Calu3 (cell line): Measurements from ENCODE around the gene REPS2. TPM values are rescaled to one million over a fixed set of nuclear protein-coding genes. Genes with fewer than 3 reads are reported as not detected.

Source experiments
- BruUV-seq: library from RNA; stranded (reverse); fragments of 400-500 nt; replicated peaks from 2 replicates; lab custom pipeline; 2021; lab: Mats Ljungman, UMichigan
- CTCF ChIA-PET: fragments of 300-600 bp; sonication (Branson Sonifier 250); formaldehyde crosslinking; loops from one replicate; lab custom pipeline; 2022; ENCODE audit warnings: antibody characterized with exemption; lab: Charles Lee
- DNase-seq: peaks from one replicate; pipeline ENCODE4 v3.0.0; 2022
- H3K27ac Mint-ChIP-seq: one replicate; pipeline ENCODE4 v1.8.0; 2022; ENCODE audit warnings: mixed read lengths; ENCODE audit not compliant: unreplicated experiment
- H3K27me3 Mint-ChIP-seq: one replicate; pipeline ENCODE4 v1.8.0; 2022; ENCODE audit warnings: mixed read lengths; ENCODE audit not compliant: unreplicated experiment
- H3K36me3 Mint-ChIP-seq: one replicate; pipeline ENCODE4 v1.8.0; 2022; ENCODE audit warnings: mild to moderate bottlenecking, moderate library complexity, mixed read lengths; ENCODE audit not compliant: insufficient read depth, unreplicated experiment
- H3K4me1 Mint-ChIP-seq: one replicate; pipeline ENCODE4 v1.8.0; 2022; ENCODE audit warnings: mild to moderate bottlenecking, low read depth, mixed read lengths; ENCODE audit not compliant: unreplicated experiment
- H3K4me3 Mint-ChIP-seq: one replicate; pipeline ENCODE4 v1.8.0; 2022; ENCODE audit warnings: mild to moderate bottlenecking, low read depth, moderate library complexity, mixed read lengths; ENCODE audit not compliant: unreplicated experiment
- H3K9me3 Mint-ChIP-seq: one replicate; pipeline ENCODE4 v1.8.0; 2022; ENCODE audit warnings: low read depth, mixed read lengths; ENCODE audit not compliant: unreplicated experiment
- CTCF ChIP-seq: fragments of 200-600 bp; IDR thresholded peaks from one replicate; pipeline ENCODE4 v1.8.0; 2022; ENCODE audit warnings: antibody characterized with exemption; ENCODE audit not compliant: unreplicated experiment
- intact Hi-C: fragments of 100-400 bp; cut with micrococcal nuclease; formaldehyde crosslinking; loops from one replicate; pipeline ENCODE4 v1.10.0; 2022; ENCODE audit not compliant: unreplicated experiment
- total RNA-seq: library from RNA; stranded (reverse); gene quantifications from 2 replicates; pipeline ENCODE4 v1.2.3, GENCODE V29; 2022

Gene REPS2
- total RNA-seq, 1 experiment from 2014 or later, result 14.5 TPM

GRCh38 chrX:16920075-16920474 is 26.4 kb upstream of the REPS2 start:
- Mint-ChIP-seq H3K9me3 (no peaks in the 10 kb centered on the region), H3K4me1 (no peaks in the 10 kb centered on the region), H3K27me3 (no peaks in the 10 kb centered on the region), H3K36me3 (no peaks in the 10 kb centered on the region), H3K27ac (no peak overlapping the region), H3K4me3 (no peak overlapping the region)
- BruUV-seq, result no TSS peak
- intact Hi-C loops, result no loop called here
- no peak for TF ChIP-seq CTCF
- CTCF ChIA-PET, result no interaction called here
- DNase-seq, result no peak

GRCh38 chrX:16923157-16923556 is 23.3 kb upstream of the REPS2 start:
- Mint-ChIP-seq H3K27me3 (no peaks in the 10 kb centered on the region), H3K4me3 (no peak overlapping the region), H3K9me3 (no peaks in the 10 kb centered on the region), H3K4me1 (no peaks in the 10 kb centered on the region), H3K36me3 (no peaks in the 10 kb centered on the region), H3K27ac (no peak overlapping the region)
- intact Hi-C loops, result no loop called here
- BruUV-seq, result no TSS peak
- no peak for TF ChIP-seq CTCF
- CTCF ChIA-PET, result no interaction called here
- no peak for DNase-seq

- H3K36me3 Mint-ChIP-seq, result no peaks in the 10 kb centered on the region
- no peaks in the 10 kb centered on the region for H3K4me1 Mint-ChIP-seq
- no peak overlapping the region for H3K4me3 Mint-ChIP-seq
- CTCF ChIA-PET, result no interaction called here
- no peaks in the 10 kb centered on the region for H3K27me3 Mint-ChIP-seq
- DNase-seq, result no peak
- no peaks in the 10 kb centered on the region for H3K9me3 Mint-ChIP-seq
- TF ChIP-seq CTCF, result no peak
- intact Hi-C loops, result no loop called here
- BruUV-seq, result no TSS peak
- no peak overlapping the region for H3K27ac Mint-ChIP-seq
Measured at GRCh38 chrX:16924631-16925480, 21.6 kb upstream of the REPS2 start.

GRCh38 chrX:16930392-16930791 is 16.1 kb upstream of the REPS2 start:
- no TSS peak for BruUV-seq
- intact Hi-C loops, result no loop called here
- no peak for DNase-seq
- no peaks in the 10 kb centered on the region for H3K9me3 Mint-ChIP-seq
- no peaks in the 10 kb centered on the region for H3K27me3 Mint-ChIP-seq
- no peaks in the 10 kb centered on the region for H3K36me3 Mint-ChIP-seq
- TF ChIP-seq CTCF, result no peak
- CTCF ChIA-PET, result no interaction called here
- no peak overlapping the region for H3K27ac Mint-ChIP-seq
- no peak overlapping the region for H3K4me3 Mint-ChIP-seq
- no peaks in the 10 kb centered on the region for H3K4me1 Mint-ChIP-seq
